Adrenal gland (tissue), 12 donors: ENCODE results near the gene PROSER2. TPM values are rescaled to one million over a fixed set of nuclear protein-coding genes. Genes with fewer than 3 reads are reported as not detected.

ENCODE experiments used
- DNase-seq, 7 donors: peaks; one replicate each; pipeline ENCODE4 v3.0.0-alpha.2; 2019 to 2020
- H3K27ac ChIP-seq, 5 donors: fragments of 200-600 bp; sonication (generic) in 4 of 5; 1 replicate in 3 of 5; 2 replicates in 2 of 5; pipeline versions ENCODE4 v1.5.1 to v1.8.0; 2016 to 2020; ENCODE audit warnings: mild to moderate bottlenecking in 1 of 5
- H3K27me3 ChIP-seq: fragments of 200-600 bp; 2 replicates; pipeline ENCODE4 v1.8.0; 2021
- H3K36me3 ChIP-seq, 2 donors: fragments of 200-600 bp; replicated peaks in 1 of 2; 1 replicate in 1 of 2; 2 replicates in 1 of 2; pipeline versions ENCODE4 v1.5.1 to v1.8.0; 2018 to 2022
- H3K4me1 ChIP-seq, 2 donors: fragments of 200-600 bp; replicated peaks in 1 of 2; 1 replicate in 1 of 2; 2 replicates in 1 of 2; pipeline versions ENCODE4 v1.5.1 to v1.8.0; 2018 to 2021
- H3K4me3 ChIP-seq, 4 donors: fragments of 200-600 bp; sonication (generic) in 3 of 4; one replicate each; pipeline ENCODE4 v1.5.1; 2016 to 2018
- H3K9me3 ChIP-seq, 3 donors: fragments of 200-600 bp; sonication (generic) in 1 of 3; replicated peaks in 1 of 3; 1 replicate in 2 of 3; 2 replicates in 1 of 3; pipeline versions ENCODE4 v1.5.1 to v1.8.0; 2016 to 2021
- POLR2A ChIP-seq, 2 donors: fragments of 450-650 bp; IDR thresholded peaks; one replicate each; pipeline ENCODE4 v1.6.1; 2017; ENCODE audit warnings: antibody characterized with exemption in 2 of 2, mild to moderate bottlenecking in 2 of 2, moderate library complexity in 1 of 2
- WGBS, 4 donors: extraction: QIAGEN DNeasy Blood & Tissue Kit in 2 of 4; methylation state at CpG; one replicate each; pipeline versions ENCODE4 v1.1.5 to v1.1.7; 2013 to 2017; 5-methylcytosine and 5-hydroxymethylcytosine counted together
- intact Hi-C, 2 donors: fragments of 100-400 bp; cut with DNase I; formaldehyde crosslinking; loops; one replicate each; pipeline versions ENCODE4 v1.14.1 to v1.15.0; 2022 to 2023
- polyA plus RNA-seq, 3 donors: library from polyadenylated mRNA; stranded (reverse); fragments of 200-250 nt in 2 of 3; fragments of 350-450 nt in 1 of 3; fragmentation: Illumina TruSeq in 1 of 3; extraction: RNeasy Lipid Tissue Mini Kit (QIAGEN cat#74804) in 1 of 3; gene quantifications; one replicate each; pipeline ENCODE4 v1.2.3, GENCODE V29; 2013 to 2014
- total RNA-seq, 9 donors: library from RNA; depleted of rRNA in 4 of 9; stranded (reverse); fragments of >200 nt in 4 of 9; fragments of 120-200 nt in 1 of 9; fragmentation: NEBNext Ultra II Directional in 1 of 9; extraction: Animal tissue kit (Norgen Biotek cat#: 25700) in 1 of 9; gene quantifications; one replicate each; pipeline versions ENCODE4 v1.1.0 to v1.2.4, GENCODE V29; 2013 to 2023
- TF ChIP-seq, protein P1 (sequence below), 6 experiments: fragments of 450-650 bp in 4 of 6; fragments of 200-600 bp in 2 of 6; sonication (generic) in 1 of 6; IDR thresholded peaks; 1 replicate in 5 of 6; 2 replicates in 1 of 6; pipeline versions ENCODE4 v1.5.1 to v1.8.0; 2016 to 2021; ENCODE audit warnings: antibody characterized with exemption in 6 of 6, mild to moderate bottlenecking in 2 of 6, moderate library complexity in 1 of 6
- donor health status: healthy with polysubstance abuse.
- donor health status: Bipolar disorder and iron deficiency.
- donor health status: DM: yes; HTN: yes; CAD: no.
- donor health status: DM: no; HTN: no; CAD: no.
- donor health status: DM: no; HTN: no; CAD: no.
- donor health status: DM: yes; HTN: yes; CAD: no.

Gene PROSER2
- total and polyA plus RNA-seq, 12 donors: 0.33 to 16.6 (median 2.3) TPM

DNA sequence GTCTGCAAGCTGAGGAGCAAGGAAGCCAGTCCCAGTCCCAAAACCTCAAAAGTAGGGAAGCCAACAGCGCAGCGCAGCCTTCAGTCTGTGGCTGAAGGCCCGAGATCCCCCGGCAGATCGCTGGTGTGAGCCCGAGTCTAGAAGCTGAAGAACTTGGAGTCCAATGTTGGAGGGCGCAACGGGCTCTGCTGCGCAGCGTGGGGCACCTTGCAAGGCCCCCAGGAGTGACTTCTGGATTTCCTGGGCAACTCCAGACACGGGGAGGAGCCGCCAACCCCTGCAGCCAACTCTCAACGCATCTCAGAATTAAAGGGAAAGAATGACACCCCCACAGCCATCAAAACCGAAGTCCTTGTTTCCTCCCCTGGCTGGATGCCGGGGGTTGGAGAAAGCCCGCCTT, 18.8 kb upstream of the PROSER2 start:
- Histone ChIP-seq H3K9me3 (no peaks in the 10 kb centered on the region), H3K27ac (no peak overlapping the region), H3K4me3 (no peak overlapping the region), H3K36me3 (no peaks in the 10 kb centered on the region), H3K4me1 (no peaks in the 10 kb centered on the region), H3K27me3 (peaks cover 4% of the 10 kb centered on the region)
- DNase-seq: no peak
- 80 to 95% (median 89%) methylated on average over 4 to 16 of the region's 16 CpGs for WGBS, 4 donors
- intact Hi-C loops: no loop called here
- no peak for TF ChIP-seq POLR2A (IDR thresholded peaks at IDR 0.05)
- TF ChIP-seq, protein P1, sequence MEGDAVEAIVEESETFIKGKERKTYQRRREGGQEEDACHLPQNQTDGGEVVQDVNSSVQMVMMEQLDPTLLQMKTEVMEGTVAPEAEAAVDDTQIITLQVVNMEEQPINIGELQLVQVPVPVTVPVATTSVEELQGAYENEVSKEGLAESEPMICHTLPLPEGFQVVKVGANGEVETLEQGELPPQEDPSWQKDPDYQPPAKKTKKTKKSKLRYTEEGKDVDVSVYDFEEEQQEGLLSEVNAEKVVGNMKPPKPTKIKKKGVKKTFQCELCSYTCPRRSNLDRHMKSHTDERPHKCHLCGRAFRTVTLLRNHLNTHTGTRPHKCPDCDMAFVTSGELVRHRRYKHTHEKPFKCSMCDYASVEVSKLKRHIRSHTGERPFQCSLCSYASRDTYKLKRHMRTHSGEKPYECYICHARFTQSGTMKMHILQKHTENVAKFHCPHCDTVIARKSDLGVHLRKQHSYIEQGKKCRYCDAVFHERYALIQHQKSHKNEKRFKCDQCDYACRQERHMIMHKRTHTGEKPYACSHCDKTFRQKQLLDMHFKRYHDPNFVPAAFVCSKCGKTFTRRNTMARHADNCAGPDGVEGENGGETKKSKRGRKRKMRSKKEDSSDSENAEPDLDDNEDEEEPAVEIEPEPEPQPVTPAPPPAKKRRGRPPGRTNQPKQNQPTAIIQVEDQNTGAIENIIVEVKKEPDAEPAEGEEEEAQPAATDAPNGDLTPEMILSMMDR (IDR thresholded peaks at IDR 0.05): no peak

DNA sequence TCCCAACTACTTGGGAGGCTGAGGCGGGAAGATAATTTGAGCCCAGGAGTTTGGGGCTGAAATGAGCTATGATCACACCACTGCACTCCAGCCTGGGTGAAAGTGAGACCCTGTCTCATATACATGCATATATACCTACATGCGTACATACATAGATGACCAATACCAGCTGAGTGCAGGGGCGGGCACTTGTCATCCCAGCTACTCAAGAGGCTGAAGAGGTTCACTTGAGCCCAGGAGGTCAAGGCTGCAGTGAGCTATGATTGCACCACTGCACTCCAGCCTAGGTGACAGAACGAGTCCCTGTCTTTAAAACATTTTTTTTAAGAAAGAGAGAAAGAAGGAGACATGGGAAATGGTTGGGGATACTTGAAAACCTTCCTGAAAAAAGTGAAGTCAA, 17.4 kb upstream of the PROSER2 start:
- no peak for DNase-seq
- H3K27ac ChIP-seq: no peak overlapping the region
- intact Hi-C loops: no loop called here
- no peaks in the 10 kb centered on the region for H3K9me3 ChIP-seq
- H3K4me1 ChIP-seq: no peaks in the 10 kb centered on the region
- H3K36me3 ChIP-seq: no peaks in the 10 kb centered on the region
- no peak overlapping the region for H3K4me3 ChIP-seq
- no peak for TF ChIP-seq POLR2A (IDR thresholded peaks at IDR 0.05)
- TF ChIP-seq, protein P1 (IDR thresholded peaks at IDR 0.05): no peak
- WGBS, 4 donors: 66 to 85% (median 80%) methylated on average over 2 to 4 of the region's 4 CpGs
- peaks cover 4% of the 10 kb centered on the region for H3K27me3 ChIP-seq

DNA sequence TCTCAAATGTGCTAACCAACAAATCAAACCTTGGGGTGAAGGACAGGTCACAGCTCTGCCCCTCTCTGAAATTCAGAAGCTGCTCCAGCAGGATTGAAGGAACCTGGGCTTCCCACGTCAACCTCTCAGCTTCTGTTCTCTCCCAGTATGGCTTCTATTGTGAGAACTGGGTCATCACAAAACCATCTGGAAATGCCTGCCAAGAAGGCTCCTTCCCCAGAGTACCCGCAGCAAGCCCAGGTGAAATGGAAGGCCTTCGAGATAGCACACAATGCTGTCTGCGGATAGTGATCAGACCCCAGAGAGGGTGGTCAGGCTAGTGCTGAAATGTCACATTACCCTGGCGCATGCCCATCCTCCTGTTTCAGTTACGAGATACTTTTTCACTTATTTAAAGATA, 16.4 kb upstream of the PROSER2 start:
- intact Hi-C loops: no loop called here
- no peak overlapping the region for H3K4me3 ChIP-seq
- 74 to 89% (median 85%) methylated on average over 6 of the region's 6 CpGs for WGBS, 4 donors
- no peak for DNase-seq
- H3K36me3 ChIP-seq: no peaks in the 10 kb centered on the region
- no peak for TF ChIP-seq POLR2A (IDR thresholded peaks at IDR 0.05)
- TF ChIP-seq, protein P1 (IDR thresholded peaks at IDR 0.05): no peak
- no peaks in the 10 kb centered on the region for H3K4me1 ChIP-seq
- peaks cover 4% of the 10 kb centered on the region for H3K27me3 ChIP-seq
- H3K9me3 ChIP-seq: no peaks in the 10 kb centered on the region
- no peak overlapping the region for H3K27ac ChIP-seq

DNA sequence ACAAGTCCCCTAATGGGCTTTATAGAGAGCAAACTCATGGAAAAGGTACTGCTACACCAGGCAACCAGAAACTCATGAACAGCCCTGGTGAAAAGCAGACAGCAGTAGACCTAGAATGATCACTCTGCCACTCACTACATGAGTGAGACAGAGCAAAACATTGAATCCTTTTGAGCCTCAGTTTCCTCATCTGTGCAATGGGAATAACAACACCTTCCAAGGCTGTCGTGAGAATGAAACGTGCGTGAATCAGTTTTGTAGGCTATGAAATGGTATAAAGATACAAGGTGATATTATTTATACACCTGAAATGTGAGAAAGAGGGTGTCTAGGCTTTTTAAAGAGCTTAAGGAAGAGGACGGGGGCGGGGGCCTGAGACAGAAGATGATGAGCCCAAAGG, 14.3 kb upstream of the PROSER2 start:
- TF ChIP-seq POLR2A (IDR thresholded peaks at IDR 0.05): no peak
- no peak for DNase-seq
- Histone ChIP-seq H3K9me3 (no peaks in the 10 kb centered on the region), H3K27ac (no peak overlapping the region), H3K4me1 (no peaks in the 10 kb centered on the region), H3K27me3 (peaks cover 4% of the 10 kb centered on the region), H3K4me3 (no peak overlapping the region), H3K36me3 (no peaks in the 10 kb centered on the region)
- intact Hi-C loops: no loop called here
- 84 to 93% (median 90%) methylated on average over 5 of the region's 5 CpGs for WGBS, 4 donors

DNA sequence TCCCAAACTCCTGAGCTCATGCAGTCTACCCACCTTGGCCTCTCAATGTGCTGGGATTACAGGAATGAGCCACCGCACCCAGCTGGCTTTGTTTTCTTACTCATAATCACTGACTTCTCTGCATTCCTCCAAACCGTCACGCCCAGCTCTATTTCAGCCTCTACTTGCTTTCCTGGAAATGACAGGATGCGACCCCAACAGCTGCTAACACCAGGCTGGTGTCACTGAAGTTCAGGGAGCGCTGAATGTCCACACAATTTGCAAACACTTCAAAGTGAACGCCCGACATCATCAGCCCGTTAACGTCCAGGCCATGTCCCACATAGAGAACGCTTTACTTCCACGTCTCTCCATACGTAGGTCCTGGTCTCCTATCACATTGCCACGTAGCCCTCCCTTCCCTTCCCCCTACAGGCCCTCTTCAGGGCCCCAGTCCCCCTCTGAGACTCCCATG, 12.8 kb upstream of the PROSER2 start:
- intact Hi-C loops: no loop called here
- H3K27me3 ChIP-seq: peaks cover 3% of the 10 kb centered on the region
- H3K9me3 ChIP-seq: no peaks in the 10 kb centered on the region
- H3K36me3 ChIP-seq: no peaks in the 10 kb centered on the region
- TF ChIP-seq, protein P1 (IDR thresholded peaks at IDR 0.05): no peak
- TF ChIP-seq POLR2A (IDR thresholded peaks at IDR 0.05): no peak
- H3K4me3 ChIP-seq: no peak overlapping the region
- 51 to 58% (median 53%) methylated on average over 13 of the region's 13 CpGs for whole genome bisulfite sequencing, 4 donors
- no peaks in the 10 kb centered on the region for H3K4me1 ChIP-seq
- peak in 5 of 7 donors; percentile 13 to 62 (median 30) for DNase-seq
- peak overlapping the region in 1 of 5 donors; percentile 50 for H3K27ac ChIP-seq
